ENCODE results near the gene NAGA.

- TF ChIP-seq SMC3 (IDR thresholded peaks at IDR 0.05; ENCODE audit: low read depth, low read length), result no peak
- TF ChIP-seq FOS (IDR thresholded peaks at IDR 0.05; ENCODE audit: low read depth, low read length), result no peak
- no peak for TF ChIP-seq POLR2A (IDR thresholded peaks at IDR 0.05; ENCODE audit: low read depth, low read length)
These were observed 46.3 kb upstream of the NAGA start for GRCh38 chr22:42116848-42117424.
